PC-9 (cell line): ENCODE data around the gene SMIM22. TPM values are rescaled to one million over a fixed set of nuclear protein-coding genes. Genes with fewer than 3 reads are reported as not detected.
A peak's percentile ranks its signal among the peaks of the same experiment; 100 is the strongest.

Source experiments
- BruUV-seq: library from RNA; stranded (reverse); fragments of 400-500 nt; replicated peaks from 2 replicates; lab custom pipeline; 2021; lab: Mats Ljungman, UMichigan
- CTCF ChIA-PET: fragments of 300-600 bp; sonication (Branson Sonifier 250); formaldehyde crosslinking; loops from one replicate; lab custom pipeline; 2022; ENCODE audit warnings: antibody characterized with exemption; lab: Charles Lee
- POLR2A ChIA-PET: fragments of 300-600 bp; sonication (Branson Sonifier 250); formaldehyde crosslinking; loops from one replicate; lab custom pipeline; 2022; ENCODE audit warnings: antibody characterized with exemption; ENCODE audit not compliant: unreplicated experiment; lab: Charles Lee
- DNase-seq, 2 experiments: peaks; one replicate each; pipeline versions ENCODE4 v3.0.0 to v3.0.0-alpha.2; 2015 to 2022; ENCODE audit warnings: mixed read lengths in 1 of 2
- H2AFZ ChIP-seq: fragments of 200-600 bp; sonication (generic); 2 replicates; pipeline ENCODE4 v1.8.1; 2017; ENCODE audit warnings: antibody characterized with exemption
- H3F3A ChIP-seq: fragments of 200-600 bp; sonication (generic); 2 replicates; pipeline ENCODE4 v1.8.1; 2017; ENCODE audit warnings: antibody characterized with exemption, mild to moderate bottlenecking, low read depth; ENCODE audit not compliant: insufficient read depth
- H3K27ac ChIP-seq: fragments of 200-600 bp; sonication (generic); 2 replicates; pipeline ENCODE4 v1.6.1; 2016; ENCODE audit warnings: mixed run types
- H3K27me3 ChIP-seq: fragments of 200-600 bp; sonication (generic); 2 replicates; pipeline ENCODE4 v1.6.1; 2016; ENCODE audit warnings: low read depth, mixed run types; ENCODE audit not compliant: insufficient read depth
- H3K36me3 ChIP-seq: fragments of 200-600 bp; sonication (generic); 2 replicates; pipeline ENCODE4 v1.6.1; 2016; ENCODE audit warnings: low read depth, mixed run types
- H3K4me1 ChIP-seq: fragments of 200-600 bp; sonication (generic); replicated peaks from 2 replicates; pipeline ENCODE4 v1.6.1; 2016; ENCODE audit warnings: mixed run types; ENCODE audit not compliant: insufficient read depth
- H3K4me2 ChIP-seq: fragments of 200-600 bp; sonication (generic); 2 replicates; pipeline ENCODE4 v1.6.1; 2017; ENCODE audit warnings: mixed run types
- H3K4me3 ChIP-seq: fragments of 200-600 bp; sonication (generic); 2 replicates; pipeline ENCODE4 v1.6.1; 2016; ENCODE audit warnings: mixed run types
- H3K79me2 ChIP-seq: fragments of 200-600 bp; sonication (generic); 2 replicates; pipeline ENCODE4 v1.6.1; 2017; ENCODE audit warnings: low read depth, mixed run types
- H3K9me2 ChIP-seq: fragments of 200-600 bp; sonication (generic); 2 replicates; pipeline ENCODE4 v1.8.1; 2017; ENCODE audit warnings: mild to moderate bottlenecking; ENCODE audit not compliant: insufficient read depth
- H3K9me3 ChIP-seq: fragments of 200-600 bp; sonication (generic); 2 replicates; pipeline ENCODE4 v1.8.1; 2016; ENCODE audit warnings: low read depth; ENCODE audit not compliant: insufficient read depth
- H4K20me1 ChIP-seq: fragments of 200-600 bp; sonication (generic); 2 replicates; pipeline ENCODE4 v1.8.1; 2017; ENCODE audit not compliant: insufficient read depth
- CTCF ChIP-seq: fragments of 200-600 bp; sonication (generic); conservative IDR thresholded peaks from 2 replicates; pipeline ENCODE4 v1.6.1; 2017; ENCODE audit warnings: mixed run types, antibody characterized with exemption, mild to moderate bottlenecking, moderate library complexity
- EZH2 ChIP-seq: fragments of 200-600 bp; sonication (generic); IDR thresholded peaks from 2 replicates; pipeline ENCODE4 v1.8.0; 2017; ENCODE audit warnings: antibody characterized with exemption, low read depth
- intact Hi-C: fragments of 100-400 bp; cut with micrococcal nuclease; formaldehyde crosslinking; loops from one replicate; pipeline ENCODE4 v1.10.0; 2022; ENCODE audit not compliant: unreplicated experiment
- total RNA-seq: library from RNA; stranded (reverse); gene quantifications from 2 replicates; pipeline ENCODE4 v1.2.3, GENCODE V29; 2021

The SMIM22 gene
- total RNA-seq, 1 experiment from 2014 or later = 134 TPM

GRCh38 chr16:4801962-4802658 is 6.9 kb downstream of the SMIM22 start, which contains the start of gene ROGDI:
TSS of gene ROGDI (minus strand) at chr16:4802633. CDS start at chr16:4802571, 62 bp downstream.
- POLR2A ChIA-PET = interaction anchor here (0.5 to 1.0 kb wide), 7 partner anchors 16 to 284 kb away, joined by 3 to 12 read pairs (median 4); partner anchors contain the start of genes ANKS3 and DNAAF8
- peak within 1 kb of the TSS; percentile 76 for H3K27ac ChIP-seq

GRCh38 chr16:4802659-4803287 is 7.6 kb downstream of the SMIM22 start:
- peak overlapping the region; percentile 96 for H3K4me2 ChIP-seq
- no peaks in the 10 kb centered on the region for H3K27me3 ChIP-seq
- BruUV-seq = TSS peak; percentile 24
- no peaks in the 10 kb centered on the region for H3K9me2 ChIP-seq
- ChIA-PET CTCF (interaction anchor here (0.5 to 1.4 kb wide), 3 partner anchors 68 to 153 kb away, joined by 3 to 4 read pairs (median 4); partner anchors contain the start of genes ANKS3 and DNAAF8), POLR2A (interaction anchor here (0.5 to 1.0 kb wide), 6 partner anchors 27 to 1619 kb away, joined by 3 to 12 read pairs (median 4); partner anchors contain the start of genes ANKS3 and DNAAF8)
- peaks cover 14% of the 10 kb centered on the region for H3K4me1 ChIP-seq
- no peaks in the 10 kb centered on the region; the same call in 1 of the 2 replicates for H3K36me3 ChIP-seq
- peak overlapping the region; percentile 44 for H2AFZ ChIP-seq
- TF ChIP-seq EZH2 (no peak), CTCF (0 out of 2 replicates have a peak, but pooled peaks have one; percentile 25)
- intact Hi-C loops = loop anchor here (1.0 to 2.0 kb wide), 3 partner anchors 34 to 154 kb away; partner anchors contain the start of genes ANKS3 and DNAAF8
- H3F3A ChIP-seq = peaks cover 34% of the 10 kb centered on the region
- H3K79me2 ChIP-seq = 0 out of 2 replicates have a peak, but pooled peaks cover under 1% of the 10 kb centered on the region
- no peaks in the 10 kb centered on the region for H4K20me1 ChIP-seq
- H3K4me3 ChIP-seq = peak overlapping the region; percentile 81
- peak overlapping the region; percentile 55 for H3K27ac ChIP-seq
- H3K9me3 ChIP-seq = no peaks in the 10 kb centered on the region
- peak; percentile 82 to 96 for DNase-seq

More at GRCh38 chr16:4801962-4802658, 6.9 kb downstream of the SMIM22 start, which contains the start of gene ROGDI:
- no peaks in the 10 kb centered on the region for H4K20me1 ChIP-seq
- peaks cover 15% of the 10 kb centered on the region for H3K4me1 ChIP-seq
- peaks cover 28% of the 10 kb centered on the region for H3F3A ChIP-seq
- no peaks in the 10 kb centered on the region for H3K9me2 ChIP-seq
- peak; percentile 87 to 98 for DNase-seq
- H3K4me3 ChIP-seq = peak within 1 kb of the TSS; percentile 81
- CTCF ChIA-PET = interaction anchor here (0.5 to 1.4 kb wide), 3 partner anchors 68 to 154 kb away, joined by 3 to 4 read pairs (median 4); partner anchors contain the start of genes ANKS3 and DNAAF8
- TF ChIP-seq CTCF (no peak), EZH2 (no peak)
- peak within 1 kb of the TSS; percentile 96 for H3K4me2 ChIP-seq
- H3K9me3 ChIP-seq = no peaks in the 10 kb centered on the region
- H3K36me3 ChIP-seq = no peaks in the 10 kb centered on the region; the same call in 1 of the 2 replicates
- no TSS peak for BruUV-seq
- peak within 1 kb of the TSS; percentile 44 for H2AFZ ChIP-seq
- intact Hi-C loops = loop anchor here (1.0 to 2.0 kb wide), 3 partner anchors 34 to 155 kb away; partner anchors contain the start of genes ANKS3 and DNAAF8
- no peaks in the 10 kb centered on the region for H3K27me3 ChIP-seq
- peaks cover 6% of the 10 kb centered on the region; the same call in 1 of the 2 replicates for H3K79me2 ChIP-seq

GRCh38 chr16:4803401-4803844 is 8.3 kb downstream of the SMIM22 start:
- CTCF ChIA-PET = interaction anchor here (1.0 to 1.4 kb wide), 2 partner anchors 69 to 153 kb away, joined by 3 to 4 read pairs; partner anchors contain the start of genes ANKS3 and DNAAF8
- Histone ChIP-seq H3F3A (peaks cover 35% of the 10 kb centered on the region), H3K4me2 (peak overlapping the region; percentile 96), H3K79me2 (no peaks in the 10 kb centered on the region), H3K27ac (peak overlapping the region; percentile 55), H3K9me2 (no peaks in the 10 kb centered on the region), H3K4me3 (peak overlapping the region; percentile 81), H4K20me1 (no peaks in the 10 kb centered on the region), H2AFZ (no peak overlapping the region), H3K4me1 (peaks cover 14% of the 10 kb centered on the region), H3K36me3 (no peaks in the 10 kb centered on the region; the same call in 1 of the 2 replicates), H3K27me3 (no peaks in the 10 kb centered on the region), H3K9me3 (no peaks in the 10 kb centered on the region)
- POLR2A ChIA-PET = interaction anchor here (0.6 to 1.0 kb wide), 2 partner anchors 69 to 1620 kb away, joined by 4 to 12 read pairs; partner anchors contain the start of genes ANKS3 and DNAAF8
- no TSS peak for BruUV-seq
- TF ChIP-seq CTCF (no peak), EZH2 (no peak)
- intact Hi-C loops = loop anchor here (2.0 kb wide), 1 partner anchor 153 kb away; no protein-coding TSS in a partner anchor
- DNase-seq = no peak
